Measurements from ENCODE around the gene CACNA1G. TPM values are rescaled to one million over a fixed set of nuclear protein-coding genes. Genes with fewer than 3 reads are reported as not detected.

The CACNA1G gene
- total RNA-seq, 1 donor from 2014 or later, result 0.11 TPM

DNA sequence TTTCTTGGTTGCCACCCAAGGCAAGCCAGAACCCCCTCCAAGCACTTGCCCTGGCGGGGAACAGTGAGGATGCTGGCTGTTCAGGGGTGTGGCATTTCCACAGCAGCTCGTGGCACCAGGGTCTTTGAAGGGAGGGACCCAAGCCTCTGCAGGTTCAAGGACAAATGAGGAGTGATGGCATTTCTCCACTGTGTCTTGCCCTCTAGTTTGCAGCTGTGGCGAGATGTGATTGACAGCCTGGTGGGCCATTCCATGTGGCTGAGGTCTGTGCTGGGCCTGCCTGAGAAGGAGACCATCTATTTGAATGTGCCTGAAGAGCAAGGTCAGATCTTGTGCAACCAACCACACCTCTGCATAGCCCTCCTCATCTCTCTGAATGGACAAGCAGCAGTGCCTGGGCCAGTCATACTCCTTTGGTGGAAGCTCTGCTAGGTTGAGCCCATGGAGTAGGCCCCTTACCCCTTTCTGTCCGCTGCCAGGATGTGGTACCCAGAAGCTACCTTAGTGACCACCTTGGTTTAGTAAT lies 32.5 kb upstream of the CACNA1G start:
- Mint-ChIP-seq H3K9me3 (ENCODE audit: unreplicated experiment) (no peaks in the 10 kb centered on the region), H3K4me3 (ENCODE audit: unreplicated experiment) (no peak overlapping the region), H3K27me3 (ENCODE audit: unreplicated experiment) (peaks cover 35% of the 10 kb centered on the region), H3K27ac (ENCODE audit: unreplicated experiment) (no peak overlapping the region), H3K36me3 (ENCODE audit: unreplicated experiment) (no peaks in the 10 kb centered on the region), H3K4me1 (ENCODE audit: unreplicated experiment) (peaks cover 2% of the 10 kb centered on the region)
- TF ChIP-seq, protein P1, sequence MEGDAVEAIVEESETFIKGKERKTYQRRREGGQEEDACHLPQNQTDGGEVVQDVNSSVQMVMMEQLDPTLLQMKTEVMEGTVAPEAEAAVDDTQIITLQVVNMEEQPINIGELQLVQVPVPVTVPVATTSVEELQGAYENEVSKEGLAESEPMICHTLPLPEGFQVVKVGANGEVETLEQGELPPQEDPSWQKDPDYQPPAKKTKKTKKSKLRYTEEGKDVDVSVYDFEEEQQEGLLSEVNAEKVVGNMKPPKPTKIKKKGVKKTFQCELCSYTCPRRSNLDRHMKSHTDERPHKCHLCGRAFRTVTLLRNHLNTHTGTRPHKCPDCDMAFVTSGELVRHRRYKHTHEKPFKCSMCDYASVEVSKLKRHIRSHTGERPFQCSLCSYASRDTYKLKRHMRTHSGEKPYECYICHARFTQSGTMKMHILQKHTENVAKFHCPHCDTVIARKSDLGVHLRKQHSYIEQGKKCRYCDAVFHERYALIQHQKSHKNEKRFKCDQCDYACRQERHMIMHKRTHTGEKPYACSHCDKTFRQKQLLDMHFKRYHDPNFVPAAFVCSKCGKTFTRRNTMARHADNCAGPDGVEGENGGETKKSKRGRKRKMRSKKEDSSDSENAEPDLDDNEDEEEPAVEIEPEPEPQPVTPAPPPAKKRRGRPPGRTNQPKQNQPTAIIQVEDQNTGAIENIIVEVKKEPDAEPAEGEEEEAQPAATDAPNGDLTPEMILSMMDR (IDR thresholded peaks at IDR 0.05), result no peak
- DNase-seq (ENCODE audit: extremely low spot score, unreplicated experiment), result no peak

DNA sequence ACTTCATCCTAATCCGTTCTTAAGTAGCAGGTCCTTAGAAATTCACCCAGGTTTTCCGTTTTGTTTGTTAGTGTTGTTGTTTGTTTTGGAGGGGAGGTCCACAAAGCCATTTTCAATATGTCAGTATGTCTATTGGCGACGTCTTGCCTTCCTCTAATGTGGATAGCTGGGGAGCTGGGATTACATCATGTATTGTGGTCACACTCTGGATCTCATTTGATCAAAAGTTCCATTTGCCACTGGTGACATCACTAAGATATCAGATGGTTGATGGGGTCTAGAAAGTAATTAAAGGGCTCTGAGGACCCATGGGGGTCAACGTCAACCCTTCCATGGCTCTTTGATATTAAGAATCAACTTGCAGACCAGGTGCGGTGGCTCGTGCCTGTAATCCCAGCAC lies 30.7 kb upstream of the CACNA1G start:
- Mint-ChIP-seq H3K4me3 (ENCODE audit: unreplicated experiment) (no peak overlapping the region), H3K27me3 (ENCODE audit: unreplicated experiment) (peaks cover 44% of the 10 kb centered on the region), H3K9me3 (ENCODE audit: unreplicated experiment) (no peaks in the 10 kb centered on the region), H3K36me3 (ENCODE audit: unreplicated experiment) (no peaks in the 10 kb centered on the region), H3K27ac (ENCODE audit: unreplicated experiment) (no peak overlapping the region), H3K4me1 (ENCODE audit: unreplicated experiment) (peaks cover 12% of the 10 kb centered on the region)
- no peak for DNase-seq (ENCODE audit: extremely low spot score, unreplicated experiment)
- TF ChIP-seq, protein P1 (IDR thresholded peaks at IDR 0.05), result no peak

DNA sequence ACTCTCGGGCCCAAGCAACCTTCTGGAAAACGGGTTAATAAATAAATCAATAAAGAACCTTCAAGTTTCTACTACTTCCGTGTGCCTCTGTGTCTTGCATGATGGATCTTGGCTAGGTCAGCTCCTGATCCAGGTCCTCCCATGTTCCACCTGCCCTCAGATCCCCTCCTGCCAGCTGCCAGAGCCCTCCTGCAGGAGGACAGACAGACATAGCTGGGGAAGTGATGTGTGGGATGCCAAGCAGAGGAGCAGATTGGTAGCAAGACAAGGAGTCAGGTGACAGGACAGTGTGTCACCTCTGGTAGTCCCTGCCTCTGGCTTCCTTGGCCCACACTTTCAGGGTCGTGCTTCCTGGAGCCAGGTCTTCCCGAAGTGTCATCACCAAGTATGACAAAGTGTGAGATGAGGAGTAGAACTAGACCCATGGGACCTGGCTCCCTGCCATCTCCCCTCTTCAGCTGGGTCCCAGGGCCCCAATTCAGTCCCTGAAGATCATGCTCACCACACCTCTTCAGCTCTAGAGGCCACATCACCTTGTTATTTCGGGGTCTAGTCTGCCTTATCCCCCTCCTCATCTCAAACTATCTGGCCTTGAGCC lies 29.0 kb upstream of the CACNA1G start:
- TF ChIP-seq, protein P1 (IDR thresholded peaks at IDR 0.05), result no peak
- peaks cover 12% of the 10 kb centered on the region for H3K4me1 Mint-ChIP-seq (ENCODE audit: unreplicated experiment)
- no peak overlapping the region for H3K4me3 Mint-ChIP-seq (ENCODE audit: unreplicated experiment)
- H3K9me3 Mint-ChIP-seq (ENCODE audit: unreplicated experiment), result no peaks in the 10 kb centered on the region
- no peak for DNase-seq (ENCODE audit: extremely low spot score, unreplicated experiment)
- H3K27me3 Mint-ChIP-seq (ENCODE audit: unreplicated experiment), result peaks cover 44% of the 10 kb centered on the region
- H3K27ac Mint-ChIP-seq (ENCODE audit: unreplicated experiment), result no peak overlapping the region
- H3K36me3 Mint-ChIP-seq (ENCODE audit: unreplicated experiment), result no peaks in the 10 kb centered on the region

DNA sequence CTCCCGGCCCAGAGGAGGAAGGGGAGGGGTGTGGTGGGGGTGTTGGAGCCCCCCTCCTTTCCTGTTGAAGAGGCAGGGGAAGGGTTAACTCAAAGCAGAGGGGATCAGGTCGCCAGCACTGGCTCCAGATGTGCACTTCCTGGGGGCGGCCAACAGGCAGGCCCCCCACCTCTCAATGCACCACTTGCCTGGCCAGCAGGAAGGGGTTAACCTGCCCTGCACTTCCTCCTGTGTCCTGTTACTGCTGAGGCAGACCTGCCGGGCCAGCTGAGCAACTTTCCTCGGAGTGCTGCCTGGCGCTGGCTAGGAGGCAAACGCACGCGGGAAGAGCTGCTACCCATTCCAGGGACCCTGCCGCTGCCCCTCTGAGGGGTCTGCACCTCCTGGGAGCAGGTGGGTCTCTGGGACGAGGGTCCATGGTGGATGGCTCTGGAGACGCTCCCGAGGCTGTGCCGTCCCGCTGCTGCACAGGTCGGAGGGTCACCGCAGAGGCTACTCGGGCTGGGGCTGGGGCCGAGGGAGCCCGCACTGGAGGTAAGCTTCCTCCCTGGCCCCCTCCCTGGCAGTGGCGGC lies 28.0 kb upstream of the CACNA1G start, which contains the start of gene EPN3:
Gene EPN3, plus strand, starts transcription at position 284 of the 573 bp plus-strand sequence. CDS start 3,822 bp downstream, outside the sequence.
- Mint-ChIP-seq H3K27ac (ENCODE audit: unreplicated experiment) (no peak within 1 kb of the TSS), H3K27me3 (ENCODE audit: unreplicated experiment) (peaks cover 44% of the 10 kb centered on the region), H3K9me3 (ENCODE audit: unreplicated experiment) (no peaks in the 10 kb centered on the region), H3K36me3 (ENCODE audit: unreplicated experiment) (no peaks in the 10 kb centered on the region), H3K4me3 (ENCODE audit: unreplicated experiment) (no peak within 1 kb of the TSS), H3K4me1 (ENCODE audit: unreplicated experiment) (peaks cover 12% of the 10 kb centered on the region)
- TF ChIP-seq, protein P1 (IDR thresholded peaks at IDR 0.05), result no peak
- no peak for DNase-seq (ENCODE audit: extremely low spot score, unreplicated experiment)

DNA sequence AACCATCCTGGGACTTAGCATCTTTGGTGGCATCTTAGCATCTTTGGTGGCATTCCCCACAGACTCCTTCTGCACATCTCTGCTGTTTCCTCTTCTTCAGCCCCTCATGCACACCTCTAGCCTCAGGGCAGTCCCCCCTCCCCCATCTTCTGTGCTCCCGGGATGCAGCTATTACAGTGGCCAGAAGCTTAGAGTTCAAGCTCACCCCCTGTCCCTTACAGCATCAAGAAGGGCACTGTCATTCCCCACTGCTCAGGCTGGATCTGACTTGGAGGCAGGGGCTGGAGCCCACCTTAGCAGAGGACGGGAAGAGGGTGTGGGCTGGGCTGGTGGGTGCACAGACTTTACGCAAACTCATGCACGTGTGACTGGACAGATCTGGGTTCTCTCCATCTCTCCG lies 27.3 kb upstream of the CACNA1G start:
- no peak for DNase-seq (ENCODE audit: extremely low spot score, unreplicated experiment)
- Mint-ChIP-seq H3K27me3 (ENCODE audit: unreplicated experiment) (peaks cover 44% of the 10 kb centered on the region), H3K9me3 (ENCODE audit: unreplicated experiment) (no peaks in the 10 kb centered on the region), H3K4me1 (ENCODE audit: unreplicated experiment) (peaks cover 12% of the 10 kb centered on the region), H3K27ac (ENCODE audit: unreplicated experiment) (no peak overlapping the region), H3K4me3 (ENCODE audit: unreplicated experiment) (no peak overlapping the region), H3K36me3 (ENCODE audit: unreplicated experiment) (no peaks in the 10 kb centered on the region)
- TF ChIP-seq, protein P1 (IDR thresholded peaks at IDR 0.05), result no peak

All from osteocyte (in vitro differentiated cells).